OCI-LY7 (cell line): ENCODE results near the gene RMI2. TPM values are rescaled to one million over a fixed set of nuclear protein-coding genes. Genes with fewer than 3 reads are reported as not detected.
A peak's percentile ranks its signal among the peaks of the same experiment; 100 is the strongest.

ENCODE experiments used
- BruUV-seq: library from RNA; stranded (reverse); fragments of 400-500 nt; replicated peaks from 2 replicates; lab custom pipeline; 2021; lab: Mats Ljungman, UMichigan
- CTCF ChIA-PET: fragments of 300-600 bp; sonication (Branson Sonifier 250); formaldehyde crosslinking; loops from one replicate; lab custom pipeline; 2022; ENCODE audit warnings: antibody characterized with exemption; ENCODE audit not compliant: unreplicated experiment; lab: Charles Lee
- POLR2A ChIA-PET: fragments of 300-600 bp; sonication (Branson Sonifier 250); formaldehyde crosslinking; loops from one replicate; lab custom pipeline; 2022; ENCODE audit warnings: antibody characterized with exemption; lab: Charles Lee
- DNase-seq: peaks from one replicate; pipeline ENCODE4 v3.0.0-alpha.2; 2015; ENCODE audit warnings: low spot score
- H2AFZ ChIP-seq: fragments of 200-600 bp; sonication (generic), shearing (Covaris generic); 2 replicates; pipeline ENCODE4 v1.6.1; 2014; ENCODE audit warnings: mild to moderate bottlenecking, antibody characterized with exemption, low read length, moderate library complexity
- H3K27ac ChIP-seq: fragments of 200-600 bp; sonication (generic); 2 replicates; pipeline ENCODE4 v1.5.1; 2014; ENCODE audit warnings: mixed run types, low read depth, mild to moderate bottlenecking, moderate library complexity, low read length, inconsistent platforms; ENCODE audit not compliant: poor library complexity, severe bottlenecking
- H3K36me3 ChIP-seq: fragments of 200-600 bp; sonication (generic); 2 replicates; pipeline ENCODE4 v1.6.1; 2014; ENCODE audit warnings: mild to moderate bottlenecking, antibody characterized with exemption, low read length, moderate library complexity, mixed read lengths; ENCODE audit not compliant: insufficient read depth
- H3K4me1 ChIP-seq: fragments of 200-600 bp; sonication (generic); 2 replicates; pipeline ENCODE4 v1.5.1; 2014; ENCODE audit warnings: mild to moderate bottlenecking, low read length; ENCODE audit not compliant: insufficient read depth, poor library complexity, severe bottlenecking
- H3K4me2 ChIP-seq: fragments of 200-600 bp; sonication (generic); 2 replicates; pipeline ENCODE4 v1.6.1; 2014; ENCODE audit warnings: mild to moderate bottlenecking, low read length
- H3K4me3 ChIP-seq: fragments of 200-600 bp; sonication (generic); 2 replicates; pipeline ENCODE4 v1.5.1; 2014; ENCODE audit warnings: mild to moderate bottlenecking, low read depth, low read length; ENCODE audit not compliant: poor library complexity, severe bottlenecking
- H3K79me2 ChIP-seq: fragments of 200-600 bp; sonication (generic); 2 replicates; pipeline ENCODE4 v1.6.1; 2016; ENCODE audit warnings: low read depth, mild to moderate bottlenecking, low read length, moderate library complexity, mixed read lengths; ENCODE audit not compliant: insufficient read depth
- H3K9me2 ChIP-seq: fragments of 200-600 bp; sonication (generic); 2 replicates; pipeline ENCODE4 v1.6.1; 2016; ENCODE audit warnings: mild to moderate bottlenecking, low read length, mixed read lengths; ENCODE audit not compliant: insufficient read depth
- H3K9me3 ChIP-seq: fragments of 200-600 bp; sonication (generic); 2 replicates; pipeline ENCODE4 v1.6.1; 2014; ENCODE audit warnings: mild to moderate bottlenecking, mixed run types, low read length, mixed read lengths
- H4K20me1 ChIP-seq: fragments of 200-600 bp; sonication (generic); 2 replicates; pipeline ENCODE4 v1.6.1; 2014; ENCODE audit warnings: mild to moderate bottlenecking, antibody characterized with exemption, low read length, moderate library complexity, mixed read lengths; ENCODE audit not compliant: insufficient read depth
- CTCF ChIP-seq: fragments of 200-600 bp; sonication (generic); conservative IDR thresholded peaks from 2 replicates; pipeline ENCODE4 v1.5.1; 2014; ENCODE audit warnings: mild to moderate bottlenecking, antibody characterized with exemption, low read length, moderate library complexity, mixed read lengths
- EZH2phosphoT487 ChIP-seq: fragments of 200-600 bp; sonication (generic); IDR thresholded peaks from 2 replicates; pipeline ENCODE4 v1.6.1; 2018; ENCODE audit warnings: low read depth, borderline replicate concordance, mild to moderate bottlenecking, mixed run types, antibody characterized with exemption, low read length, moderate library complexity, mixed read lengths
- intact Hi-C: fragments of 100-400 bp; cut with micrococcal nuclease; formaldehyde crosslinking; loops from one replicate; pipeline ENCODE4 v1.10.0; 2022; ENCODE audit not compliant: unreplicated experiment
- total RNA-seq, 2 experiments: library from RNA; depleted of rRNA in 1 of 2; stranded (reverse); fragments of >200 nt in 1 of 2; shearing (Covaris generic) in 1 of 2; gene quantifications; 2 replicates each; pipeline ENCODE4 v1.2.3, GENCODE V29; 2014 to 2022

RMI2 gene
- total RNA-seq, 2 experiments from 2014 or later, result 84.5 to 126 TPM

GRCh38 chr16:11342021-11342855, 3.0 kb upstream of the RMI2 start:
- no peaks in the 10 kb centered on the region for H3K9me2 ChIP-seq
- no peak overlapping the region for H3K27ac ChIP-seq
- H3K36me3 ChIP-seq, result peaks cover 9% of the 10 kb centered on the region
- peaks cover 26% of the 10 kb centered on the region for H3K79me2 ChIP-seq
- no TSS peak for BruUV-seq
- no peaks in the 10 kb centered on the region for H3K9me3 ChIP-seq
- TF ChIP-seq EZH2phosphoT487 (no peak), CTCF (no peak)
- no peak overlapping the region for H3K4me2 ChIP-seq
- no peak for DNase-seq
- intact Hi-C loops, result no loop called here
- no peaks in the 10 kb centered on the region for H4K20me1 ChIP-seq
- POLR2A ChIA-PET, result no interaction called here
- no peak overlapping the region for H2AFZ ChIP-seq
- no peak overlapping the region for H3K4me3 ChIP-seq
- CTCF ChIA-PET, result no interaction called here
- H3K4me1 ChIP-seq, result peaks cover 59% of the 10 kb centered on the region

GRCh38 chr16:11346700-11347319, 1.6 kb downstream of the RMI2 start:
- Histone ChIP-seq H3K9me3 (no peaks in the 10 kb centered on the region), H3K27ac (peak overlapping the region; percentile 57), H3K4me2 (peak overlapping the region; percentile 99), H3K4me3 (peak overlapping the region; percentile 96), H3K36me3 (peaks cover 45% of the 10 kb centered on the region), H3K9me2 (no peaks in the 10 kb centered on the region), H2AFZ (no peak overlapping the region), H4K20me1 (peaks cover 4% of the 10 kb centered on the region), H3K4me1 (peaks cover 70% of the 10 kb centered on the region), H3K79me2 (peaks cover 71% of the 10 kb centered on the region)
- ChIA-PET CTCF (interaction anchor here (0.6 to 1.2 kb wide), 3 partner anchors 25 to 414 kb away, joined by 3 to 5 read pairs (median 3); no protein-coding TSS in a partner anchor), POLR2A (interaction anchor here (0.6 to 3.0 kb wide), 8 partner anchors 8 to 122 kb away, joined by 3 to 8 read pairs (median 3); no protein-coding TSS in a partner anchor)
- intact Hi-C loops, result no loop called here
- no TSS peak for BruUV-seq
- no peak for DNase-seq
- TF ChIP-seq EZH2phosphoT487 (no peak), CTCF (no peak)
